Measurements from ENCODE around the gene CPA1. TPM values are rescaled to one million over a fixed set of nuclear protein-coding genes. Genes with fewer than 3 reads are reported as not detected.

Gene CPA1
- total RNA-seq, 2 donors from 2014 or later = 26,456 to 42,834 TPM

GRCh38 chr7:130337410-130337971 is 42.8 kb upstream of the CPA1 start:
- DNase-seq (no peak), ATAC-seq (no peak)
- no peak overlapping the region for H3K4me3 ChIP-seq
- 74 to 80% methylated on average over 1 to 6 of the region's 6 CpGs for WGBS, 2 donors
- no peaks in the 10 kb centered on the region for H3K36me3 ChIP-seq (replicated peaks in 1 of 2; ENCODE audit: insufficient read depth in 1 of 2, low read depth in 2 of 2)
- H3K27me3 ChIP-seq = no peaks in the 10 kb centered on the region
- intact Hi-C loops (cut with DNase I) = no loop called here
- no peak overlapping the region for H3K27ac ChIP-seq
- no peaks in the 10 kb centered on the region for H3K9me3 ChIP-seq
- H3K4me1 ChIP-seq = peaks cover 23% of the 10 kb centered on the region
- TF ChIP-seq CTCF (IDR thresholded peaks at IDR 0.05) (no peak), POLR2A (IDR thresholded peaks at IDR 0.05) (no peak)

- WGBS, 2 donors = 90 to 95% methylated on average over 3 of the region's 3 CpGs
- H3K4me3 ChIP-seq = no peak overlapping the region
- ATAC-seq = no peak
- no peaks in the 10 kb centered on the region for H3K27me3 ChIP-seq
- H3K9me3 ChIP-seq = no peaks in the 10 kb centered on the region
- H3K27ac ChIP-seq = no peak overlapping the region
- H3K4me1 ChIP-seq = peaks cover 16% of the 10 kb centered on the region
- TF ChIP-seq CTCF (IDR thresholded peaks at IDR 0.05) (no peak), POLR2A (IDR thresholded peaks at IDR 0.05) (no peak)
- intact Hi-C loops (cut with DNase I) = no loop called here
- DNase-seq = no peak
- H3K36me3 ChIP-seq (replicated peaks in 1 of 2; ENCODE audit: insufficient read depth in 1 of 2, low read depth in 2 of 2) = no peaks in the 10 kb centered on the region
Measured at GRCh38 chr7:130338233-130338632, 42.1 kb upstream of the CPA1 start.

- H3K27me3 ChIP-seq = no peaks in the 10 kb centered on the region
- no peak overlapping the region for H3K27ac ChIP-seq
- no peak overlapping the region for H3K4me3 ChIP-seq
- H3K36me3 ChIP-seq (replicated peaks in 1 of 2; ENCODE audit: insufficient read depth in 1 of 2, low read depth in 2 of 2) = no peaks in the 10 kb centered on the region
- ATAC-seq (no peak), DNase-seq (no peak)
- WGBS, 2 donors = 91 to 92% methylated on average over 4 of the region's 4 CpGs
- intact Hi-C loops (cut with DNase I) = loop anchor here (10.0 kb wide), 1 partner anchor 47 kb away; the partner anchor contains the start of gene CPA4
- no peaks in the 10 kb centered on the region for H3K4me1 ChIP-seq
- H3K9me3 ChIP-seq = no peaks in the 10 kb centered on the region
- TF ChIP-seq POLR2A (IDR thresholded peaks at IDR 0.05) (no peak), CTCF (IDR thresholded peaks at IDR 0.05) (no peak)
Measured at GRCh38 chr7:130341882-130342281, 38.4 kb upstream of the CPA1 start.

GRCh38 chr7:130342701-130343380 is 37.5 kb upstream of the CPA1 start:
- H3K9me3 ChIP-seq = no peaks in the 10 kb centered on the region
- H3K27me3 ChIP-seq = no peaks in the 10 kb centered on the region
- intact Hi-C loops (cut with DNase I) = loop anchor here (10.0 kb wide), 1 partner anchor 48 kb away; the partner anchor contains the start of gene CPA4
- TF ChIP-seq POLR2A (IDR thresholded peaks at IDR 0.05) (no peak), CTCF (IDR thresholded peaks at IDR 0.05) (no peak)
- WGBS, 2 donors = 93% methylated on average over 3 of the region's 3 CpGs
- no peak overlapping the region for H3K27ac ChIP-seq
- DNase-seq (no peak), ATAC-seq (no peak)
- H3K4me1 ChIP-seq = no peaks in the 10 kb centered on the region
- no peaks in the 10 kb centered on the region for H3K36me3 ChIP-seq (replicated peaks in 1 of 2; ENCODE audit: insufficient read depth in 1 of 2, low read depth in 2 of 2)
- H3K4me3 ChIP-seq = no peak overlapping the region
